Sigmoid colon (tissue), 4 donors: Measurements from ENCODE around the gene ANKRD44.

Source experiments
- CTCF ChIP-seq, 4 experiments: fragments of 450-650 bp in 3 of 4; fragments of 200-600 bp in 1 of 4; IDR thresholded peaks; one replicate each; pipeline ENCODE4 v1.5.1; 2016 to 2019; ENCODE audit warnings: antibody characterized with exemption in 4 of 4, mild to moderate bottlenecking in 3 of 4, moderate library complexity in 2 of 4
- EP300 ChIP-seq, 4 donors: sonication (generic); formaldehyde crosslinking; IDR thresholded peaks; one replicate each; pipeline ENCODE4 v1.6.1; 2017; ENCODE audit warnings: antibody characterized with exemption in 4 of 4
- POLR2A ChIP-seq, 2 donors: fragments of 450-650 bp; IDR thresholded peaks; one replicate each; pipeline ENCODE4 v1.6.1; 2016; ENCODE audit warnings: antibody characterized with exemption in 2 of 2, mild to moderate bottlenecking in 2 of 2, moderate library complexity in 2 of 2
- POLR2AphosphoS5 ChIP-seq, 4 donors: sonication (generic); formaldehyde crosslinking; IDR thresholded peaks; one replicate each; pipeline ENCODE4 v1.6.1; 2017; ENCODE audit warnings: antibody characterized with exemption in 4 of 4

GRCh38 chr2:197184959-197185586, 125.5 kb downstream of the ANKRD44 start:
- TF ChIP-seq POLR2A (IDR thresholded peaks at IDR 0.05): no peak
- no peak for TF ChIP-seq CTCF (IDR thresholded peaks at IDR 0.05)
- TF ChIP-seq EP300 (IDR thresholded peaks at IDR 0.05): no peak
- no peak for TF ChIP-seq POLR2AphosphoS5 (IDR thresholded peaks at IDR 0.05)
